ENCODE results near the gene VAPB. TPM values are rescaled to one million over a fixed set of nuclear protein-coding genes. Genes with fewer than 3 reads are reported as not detected.

The VAPB gene
- total RNA-seq, 3 donors from 2014 or later (not counting 1 experiment from before 2014, with no cell fraction given), result 20.3 to 23.1 (median 21.3) TPM

- H3K27me3 ChIP-seq (ENCODE audit: control insufficient read depth, insufficient read depth, low read length), result no peaks in the 10 kb centered on the region
- no peaks in the 10 kb centered on the region for H3K9me3 ChIP-seq (ENCODE audit: control insufficient read depth, insufficient read depth, low read length)
- intact Hi-C loops (cut with micrococcal nuclease), result no loop called here
- WGBS (ENCODE audit: insufficient coverage), result 91% methylated on average over 8 of the region's 11 CpGs
- H3K4me3 Mint-ChIP-seq, result no peak overlapping the region
- H3K4me3 ChIP-seq (ENCODE audit: low read length), result no peak overlapping the region
- H3K9me3 Mint-ChIP-seq, result no peaks in the 10 kb centered on the region
- no peak overlapping the region for H3K27ac Mint-ChIP-seq
- peaks cover 28 to 35% of the 10 kb centered on the region in 2 donors for H3K4me1 Mint-ChIP-seq
- no peak overlapping the region for H3K27ac ChIP-seq (ENCODE audit: low read length)
- peaks cover 15% of the 10 kb centered on the region for H3K4me1 ChIP-seq (ENCODE audit: control insufficient read depth, insufficient read depth, low read length)
- DNase-seq (no peak), ATAC-seq (no peak)
- no peak for TF ChIP-seq CTCF (IDR thresholded peaks at IDR 0.05)
- peaks cover 1% of the 10 kb centered on the region for H3K36me3 ChIP-seq (ENCODE audit: control insufficient read depth, insufficient read depth, low read length)
- no peaks in the 10 kb centered on the region for H3K36me3 Mint-ChIP-seq
- H3K27me3 Mint-ChIP-seq (ENCODE audit: low read depth in 2 of 2), result no peaks in the 10 kb centered on the region
These were observed 16.7 kb downstream of the VAPB start for GRCh38 chr20:58405504-58406291.

GRCh38 chr20:58406422-58407001 is 17.5 kb downstream of the VAPB start:
- Histone ChIP-seq H3K27ac (ENCODE audit: low read length) (no peak overlapping the region), H3K4me3 (ENCODE audit: low read length) (no peak overlapping the region), H3K9me3 (ENCODE audit: control insufficient read depth, insufficient read depth, low read length) (no peaks in the 10 kb centered on the region), H3K4me1 (ENCODE audit: control insufficient read depth, insufficient read depth, low read length) (peaks cover 12% of the 10 kb centered on the region), H3K27me3 (ENCODE audit: control insufficient read depth, insufficient read depth, low read length) (no peaks in the 10 kb centered on the region), H3K36me3 (ENCODE audit: control insufficient read depth, insufficient read depth, low read length) (no peaks in the 10 kb centered on the region)
- 100% methylated on average over 1 of the region's 4 CpGs for WGBS (ENCODE audit: insufficient coverage)
- no peak for DNase-seq
- H3K36me3 Mint-ChIP-seq, result no peaks in the 10 kb centered on the region
- no peak for ATAC-seq
- H3K4me1 Mint-ChIP-seq, result peaks cover 28 to 37% of the 10 kb centered on the region in 2 donors
- H3K27me3 Mint-ChIP-seq (ENCODE audit: low read depth in 2 of 2), result no peaks in the 10 kb centered on the region
- no peaks in the 10 kb centered on the region for H3K9me3 Mint-ChIP-seq
- intact Hi-C loops (cut with micrococcal nuclease), result no loop called here
- TF ChIP-seq CTCF (IDR thresholded peaks at IDR 0.05), result no peak
- H3K4me3 Mint-ChIP-seq, result no peak overlapping the region
- H3K27ac Mint-ChIP-seq, result peak overlapping the region in 1 of 2 donors; percentile 20

GRCh38 chr20:58407201-58407873 is 18.3 kb downstream of the VAPB start:
- no peaks in the 10 kb centered on the region for H3K36me3 Mint-ChIP-seq

More at GRCh38 chr20:58407201-58407873, 18.3 kb downstream of the VAPB start:
- Histone ChIP-seq H3K4me3 (ENCODE audit: low read length) (no peak overlapping the region), H3K36me3 (ENCODE audit: control insufficient read depth, insufficient read depth, low read length) (no peaks in the 10 kb centered on the region), H3K4me1 (ENCODE audit: control insufficient read depth, insufficient read depth, low read length) (peaks cover 11% of the 10 kb centered on the region), H3K27ac (ENCODE audit: low read length) (no peak overlapping the region), H3K27me3 (ENCODE audit: control insufficient read depth, insufficient read depth, low read length) (no peaks in the 10 kb centered on the region), H3K9me3 (ENCODE audit: control insufficient read depth, insufficient read depth, low read length) (no peaks in the 10 kb centered on the region)
- intact Hi-C loops (cut with micrococcal nuclease), result no loop called here
- Mint-ChIP-seq H3K4me3 (no peak overlapping the region), H3K9me3 (no peaks in the 10 kb centered on the region), H3K27ac (peak overlapping the region; percentile 82 to 88), H3K27me3 (ENCODE audit: low read depth in 2 of 2) (no peaks in the 10 kb centered on the region), H3K4me1 (peaks cover 28 to 37% of the 10 kb centered on the region in 2 donors)
- DNase-seq (no peak), ATAC-seq (peak in 1 of 3 donors; percentile 27)
- no CpG with 5 or more reads among the region's 4 CpGs for WGBS (ENCODE audit: insufficient coverage)
- no peak for TF ChIP-seq CTCF (IDR thresholded peaks at IDR 0.05)

All from natural killer cell (primary cell).